HG03095 (cell line): ENCODE results near the gene SUPT20HL1.
A peak's percentile ranks its signal among the peaks of the same experiment; 100 is the strongest.
"Not testable (repeated sequence)": the region's sequence is repeated elsewhere in the genome, so short reads cannot be mapped to it uniquely, and the experiment has no call there.

ENCODE experiments used
- ATAC-seq: cut with Tn5 transposase; IDR thresholded peaks from one replicate; pipeline ENCODE4 v1.9.1; 2021; ENCODE audit warnings: moderate library complexity; ENCODE audit not compliant: unreplicated experiment

Gene SUPT20HL1

DNA sequence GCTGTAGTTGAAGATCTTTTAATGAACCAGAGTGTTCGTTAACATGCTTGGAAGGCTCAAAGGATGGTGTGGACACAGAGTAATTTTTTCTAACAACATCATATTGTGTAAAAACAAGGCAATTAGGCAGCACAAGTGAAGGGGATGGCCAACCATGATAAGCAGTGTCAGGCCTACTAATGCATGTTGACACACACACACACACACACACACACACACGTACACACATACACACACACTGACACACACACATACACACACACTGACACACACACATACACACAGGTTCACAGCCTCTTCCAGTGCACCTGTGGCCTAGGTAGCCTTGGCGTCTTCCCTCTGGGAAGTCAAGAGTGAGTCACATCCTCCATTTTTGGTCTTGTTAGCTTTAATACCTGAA, at the start of gene SUPT20HL1:
Gene SUPT20HL1, plus strand, starts transcription at position 368 of the 400 bp plus-strand sequence. CDS start 2,122 bp downstream, outside the sequence.
- no peak for ATAC-seq

DNA sequence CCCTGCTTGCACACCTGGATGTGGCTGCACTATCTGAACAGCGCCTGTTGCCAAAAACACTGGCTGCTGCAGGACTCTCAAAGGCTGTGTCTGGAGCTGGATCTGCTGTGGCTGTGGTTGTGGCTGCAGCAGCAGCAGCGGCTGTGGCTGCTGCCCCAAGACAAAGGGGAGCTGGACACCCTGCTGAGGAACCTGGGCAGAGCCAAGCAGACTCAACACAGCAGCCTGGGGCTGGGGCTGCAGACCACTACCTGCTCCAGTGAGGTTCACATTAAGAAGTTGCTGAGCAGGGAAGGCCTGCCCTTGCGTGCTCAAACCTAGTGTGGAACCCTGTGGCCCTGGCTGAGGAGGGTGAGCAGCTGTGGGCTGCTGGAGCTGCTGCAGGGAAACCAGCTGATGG, 49.5 kb upstream of the SUPT20HL1 start:
- not testable (repeated sequence) for ATAC-seq

DNA sequence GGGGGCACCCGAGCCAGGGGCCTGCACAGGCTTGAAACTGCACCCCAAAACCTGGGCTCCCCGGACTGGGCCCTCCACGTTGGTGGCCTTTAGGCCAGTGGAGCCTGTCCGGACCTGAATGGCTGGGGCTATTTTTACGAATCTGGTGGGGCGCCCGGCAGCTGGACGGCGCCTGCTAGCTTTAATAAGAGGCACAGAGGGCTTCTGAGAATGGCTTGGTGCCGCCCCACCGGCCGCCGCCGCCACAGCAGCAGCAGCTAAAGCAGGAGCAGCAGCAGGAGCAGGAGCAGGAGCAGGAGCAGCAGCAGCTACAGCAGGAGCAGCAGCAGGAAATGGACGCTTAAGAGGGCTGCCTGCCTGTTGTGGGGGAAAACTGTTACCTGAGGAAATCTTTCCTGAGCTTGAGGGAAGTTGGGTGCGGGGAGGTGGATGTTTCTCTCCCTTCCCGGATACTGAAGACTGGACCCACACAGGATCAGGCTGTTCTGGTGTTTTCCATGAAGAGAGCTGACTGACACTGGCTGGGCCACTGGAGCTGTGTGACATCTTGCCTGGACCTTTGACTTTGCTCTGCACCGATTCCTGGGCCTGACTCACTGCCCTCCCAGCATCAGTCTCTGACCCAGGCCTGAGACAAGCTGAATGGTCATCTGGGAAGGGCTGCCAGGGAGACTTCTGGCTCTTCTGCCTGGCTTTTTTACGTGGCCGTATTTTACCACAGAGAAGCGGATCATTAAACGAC, 48.8 kb upstream of the SUPT20HL1 start:
- ATAC-seq: not testable (repeated sequence)

DNA sequence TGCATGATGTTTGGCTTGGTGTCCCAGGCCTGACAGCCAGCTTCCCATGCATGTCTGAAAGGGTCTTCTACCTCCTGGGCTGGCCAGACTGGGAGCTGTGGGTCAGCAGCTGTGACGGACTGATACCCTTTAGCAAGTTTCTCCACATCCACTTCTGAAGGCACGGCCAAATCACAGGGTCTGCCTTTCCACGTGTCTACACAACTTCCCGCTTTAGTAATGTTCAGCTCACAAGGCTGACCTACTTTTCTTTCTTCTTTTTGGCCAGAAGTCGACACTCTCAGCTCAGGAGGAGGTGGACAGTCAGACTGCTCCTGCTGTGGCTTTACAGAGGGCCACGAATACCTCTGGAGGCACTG, 48.2 kb upstream of the SUPT20HL1 start:
- ATAC-seq: not testable (repeated sequence)

DNA sequence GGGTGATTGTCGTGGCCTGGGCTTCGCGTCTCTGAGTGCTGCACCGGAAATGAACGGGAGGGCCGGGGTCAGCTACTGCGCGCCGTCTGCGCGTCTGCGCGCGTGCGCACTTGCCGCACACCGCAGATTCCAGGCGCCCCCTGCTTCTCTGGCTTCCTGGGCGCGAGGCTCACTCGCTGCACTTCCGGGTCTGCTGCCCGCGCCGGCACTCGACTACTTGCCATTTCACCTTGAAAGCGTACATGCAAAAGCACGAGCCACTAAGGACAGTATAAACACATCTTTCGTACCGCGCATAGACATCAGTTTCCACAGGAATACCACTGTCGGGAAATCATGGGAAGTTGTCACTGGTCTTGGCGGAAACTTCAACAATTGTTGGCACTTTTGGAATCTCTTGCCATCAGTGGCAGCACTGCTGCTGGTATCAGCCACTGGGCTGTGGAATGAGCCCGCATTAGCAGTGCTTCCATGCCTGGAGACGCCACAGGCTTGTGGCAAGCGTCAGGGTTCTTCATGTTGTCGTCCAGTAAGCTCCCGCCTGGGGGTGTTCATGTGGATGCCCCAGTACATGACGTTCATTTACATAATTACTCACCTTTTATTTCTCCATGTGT, 46.3 kb upstream of the SUPT20HL1 start, which contains the start of gene SUPT20HL2:
Gene SUPT20HL2, minus strand, starts transcription at position 51 of the 617 bp plus-strand sequence. CDS start 754 bp downstream, outside the sequence.
- no peak for ATAC-seq

DNA sequence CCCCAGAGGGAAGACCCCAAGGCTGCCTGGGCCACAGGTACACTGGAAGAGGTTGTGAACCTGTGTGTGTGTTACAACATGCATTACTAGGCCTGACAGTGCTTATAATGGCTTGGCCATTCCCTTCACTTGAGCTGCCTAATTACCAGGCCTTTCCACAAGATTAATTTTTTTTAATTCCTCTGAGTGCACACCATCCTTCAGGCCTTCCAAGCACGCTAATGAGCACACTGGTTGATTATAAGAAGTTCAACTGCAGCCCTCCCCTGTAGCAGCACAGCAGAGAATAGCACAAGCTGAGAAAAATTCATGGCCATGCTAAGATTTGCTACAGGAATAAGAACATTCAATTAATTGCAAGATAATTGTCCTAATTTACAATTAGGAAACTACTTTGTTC, 44.3 kb upstream of the SUPT20HL1 start:
- no peak for ATAC-seq

DNA sequence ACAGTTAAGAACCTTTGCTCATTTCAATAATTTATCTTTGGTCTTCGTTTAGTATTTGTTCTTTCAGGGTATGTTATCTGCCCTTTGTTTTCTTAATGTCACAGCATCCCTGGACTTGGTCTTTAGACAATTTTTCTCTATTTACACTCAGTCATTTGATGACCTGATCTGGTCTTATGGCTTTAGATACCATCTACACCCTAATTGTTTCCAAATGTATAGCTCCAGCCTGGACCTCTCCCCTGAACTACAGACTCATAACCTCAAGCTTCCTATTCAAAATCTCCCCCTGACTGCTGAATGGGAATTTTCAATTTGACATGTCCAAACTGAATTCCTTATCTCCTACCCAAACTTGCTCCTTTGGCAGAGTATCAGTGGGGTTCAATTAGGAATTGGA, 42.9 kb upstream of the SUPT20HL1 start:
- no peak for ATAC-seq

DNA sequence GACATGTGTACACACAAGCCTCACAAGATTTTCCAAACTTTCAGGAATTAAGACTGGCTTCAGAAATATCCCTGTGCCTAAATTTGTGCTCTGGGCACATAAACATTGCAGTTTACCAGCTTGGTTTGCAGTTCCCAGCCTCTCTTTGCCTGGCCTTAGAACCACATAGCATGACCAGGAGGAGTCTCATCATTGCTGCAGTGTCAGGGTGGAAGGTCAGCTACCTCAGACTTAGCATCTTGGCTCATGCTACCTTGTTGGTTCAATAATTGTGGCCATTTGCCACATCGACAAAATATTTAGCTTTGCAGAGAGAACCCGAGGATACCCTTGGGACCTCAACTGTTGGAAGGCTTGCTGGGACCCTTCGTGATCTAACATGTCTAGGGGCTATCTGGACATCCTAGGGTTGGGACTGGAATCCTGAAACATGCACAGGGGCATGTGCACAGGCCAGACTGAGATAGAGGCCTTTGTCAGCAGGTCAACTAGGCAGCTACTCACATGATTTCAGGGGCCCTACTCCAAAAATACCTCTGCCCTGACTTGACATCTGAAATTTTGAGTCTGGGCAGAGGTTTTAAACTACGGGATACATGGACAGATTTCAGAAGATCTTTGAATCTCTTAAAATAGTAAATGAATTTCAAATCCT, 38.6 kb upstream of the SUPT20HL1 start:
- no peak for ATAC-seq

DNA sequence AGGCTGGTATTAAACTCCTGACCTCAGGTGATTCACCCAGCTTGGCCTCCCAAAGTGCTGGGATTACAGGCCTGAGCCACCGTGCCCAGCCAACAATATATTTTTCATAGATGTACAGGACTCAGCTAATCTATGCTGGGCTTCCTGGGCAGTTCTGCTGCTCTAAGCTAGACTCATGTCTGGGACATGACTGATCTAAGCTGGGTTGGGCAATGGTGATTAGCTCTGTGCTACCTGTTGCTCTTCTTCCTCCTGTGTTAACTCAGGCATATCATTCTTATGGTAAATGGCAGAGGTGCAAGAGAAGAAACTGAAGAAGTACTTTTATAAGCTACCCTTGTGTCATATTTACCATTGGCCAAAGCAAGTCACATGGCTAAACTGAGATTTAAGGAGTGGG, 35.2 kb upstream of the SUPT20HL1 start:
- ATAC-seq: no peak

DNA sequence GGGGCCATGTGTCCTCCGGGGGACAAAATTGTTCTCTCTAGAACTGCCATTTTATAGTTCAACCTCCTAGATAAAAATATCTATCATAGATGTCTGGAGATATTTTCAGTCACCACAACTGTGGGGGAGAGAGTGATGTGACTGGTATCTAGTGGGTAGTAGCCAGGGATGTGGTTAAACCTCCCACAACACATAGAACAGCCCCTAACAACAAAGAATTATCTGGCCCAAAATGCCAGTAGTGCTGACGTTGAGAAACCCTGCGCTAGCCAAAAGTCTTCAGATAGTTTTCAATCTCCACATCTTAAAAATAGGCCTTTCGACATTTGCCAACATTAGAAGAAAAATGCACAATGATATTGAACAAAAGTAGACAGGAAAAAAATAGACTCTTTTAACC, 27.6 kb upstream of the SUPT20HL1 start:
- no peak for ATAC-seq

DNA sequence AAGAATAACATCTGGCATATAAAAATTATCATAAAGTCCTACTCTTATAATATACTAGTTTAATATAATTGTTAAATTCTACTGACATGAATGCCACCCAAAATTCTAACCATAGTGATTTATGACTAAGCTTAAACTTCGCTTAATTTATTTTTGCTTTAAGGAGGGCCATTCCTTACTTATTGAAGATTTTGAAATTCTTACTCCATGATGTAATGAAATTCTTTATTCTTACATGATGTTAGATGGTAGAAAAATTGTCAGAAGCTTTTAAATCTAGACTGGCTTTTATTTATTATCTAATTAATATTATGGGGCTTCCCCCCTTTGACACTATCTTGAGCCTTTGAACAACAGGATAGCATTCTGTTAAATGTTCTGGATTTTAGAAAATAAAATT, 27.1 kb upstream of the SUPT20HL1 start:
- ATAC-seq: no peak

DNA sequence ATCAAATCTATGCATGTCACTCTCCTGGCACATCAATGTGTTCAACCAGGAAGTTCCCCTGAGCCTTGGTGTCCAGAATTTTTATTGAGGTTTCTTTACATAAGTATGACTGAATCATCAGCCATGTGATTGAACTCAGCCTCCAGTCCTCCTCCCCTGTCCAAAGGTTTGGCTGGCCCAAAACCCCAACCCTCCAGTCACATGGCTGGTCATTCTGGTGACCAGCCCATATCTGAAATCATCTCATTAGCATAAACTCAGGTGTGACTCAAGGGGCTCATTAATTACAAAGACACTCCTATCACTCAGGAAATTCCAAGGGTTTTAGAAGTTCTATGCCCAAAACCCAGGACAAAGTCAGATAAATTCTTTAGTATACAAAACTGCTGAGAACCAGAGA, 26.0 kb upstream of the SUPT20HL1 start:
- ATAC-seq: no peak

DNA sequence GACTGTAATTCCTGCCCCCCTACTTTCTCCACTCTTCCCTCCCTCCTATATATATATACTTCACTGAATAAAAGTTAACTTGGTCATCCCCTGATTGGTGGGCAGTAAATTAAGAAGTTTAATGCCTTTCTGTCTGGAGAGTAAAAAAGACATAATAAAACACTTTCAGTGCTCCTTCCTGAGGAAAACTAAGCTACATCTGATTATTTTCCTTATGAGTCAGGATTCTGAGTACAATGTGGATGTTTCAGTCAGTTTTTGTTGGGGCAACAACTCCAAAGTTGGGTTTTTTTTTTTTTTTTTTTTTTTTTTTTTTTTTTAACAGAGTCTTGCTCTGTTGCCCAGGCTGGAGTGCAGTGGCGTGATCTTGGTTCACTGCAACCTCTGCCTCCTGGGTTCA, 24.6 kb upstream of the SUPT20HL1 start:
- ATAC-seq: no peak

DNA sequence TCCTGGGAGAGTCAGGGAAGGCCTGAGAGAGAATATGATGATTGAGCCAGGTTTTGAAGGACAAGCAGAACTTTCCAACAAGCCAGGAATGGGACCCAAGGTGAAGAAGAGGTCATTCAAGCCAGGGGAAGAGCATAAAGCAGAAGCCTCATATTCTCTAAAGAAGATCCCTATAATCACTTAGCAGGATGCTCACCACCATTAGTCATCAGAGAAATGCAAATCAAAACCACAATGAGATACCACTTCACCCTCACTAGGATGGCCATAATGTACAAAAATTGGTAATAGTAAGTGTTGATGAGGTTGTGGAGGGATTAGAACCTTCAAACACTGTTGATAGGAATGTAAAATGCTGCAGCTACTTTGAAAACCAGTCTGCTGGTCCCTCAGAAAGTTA, 20.5 kb upstream of the SUPT20HL1 start:
- no peak for ATAC-seq

DNA sequence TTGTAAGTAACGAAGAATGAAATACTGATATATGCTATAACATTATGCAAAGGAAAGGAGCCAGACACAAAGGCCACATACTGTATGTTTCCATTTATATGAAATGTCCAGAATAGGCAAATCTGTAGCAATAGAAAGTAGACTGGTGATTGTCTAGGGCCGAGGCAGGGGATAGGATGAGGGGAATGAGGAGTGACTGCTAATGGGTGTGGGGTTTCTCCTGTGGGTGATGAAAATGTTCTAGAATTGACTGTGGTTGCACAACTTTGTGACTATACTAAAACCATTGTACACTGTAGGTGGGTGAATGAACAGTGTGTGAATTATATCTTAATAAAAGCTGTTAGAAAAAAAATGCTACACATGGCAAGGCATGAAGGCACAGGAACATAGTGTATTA, 19.9 kb upstream of the SUPT20HL1 start:
- no peak for ATAC-seq

DNA sequence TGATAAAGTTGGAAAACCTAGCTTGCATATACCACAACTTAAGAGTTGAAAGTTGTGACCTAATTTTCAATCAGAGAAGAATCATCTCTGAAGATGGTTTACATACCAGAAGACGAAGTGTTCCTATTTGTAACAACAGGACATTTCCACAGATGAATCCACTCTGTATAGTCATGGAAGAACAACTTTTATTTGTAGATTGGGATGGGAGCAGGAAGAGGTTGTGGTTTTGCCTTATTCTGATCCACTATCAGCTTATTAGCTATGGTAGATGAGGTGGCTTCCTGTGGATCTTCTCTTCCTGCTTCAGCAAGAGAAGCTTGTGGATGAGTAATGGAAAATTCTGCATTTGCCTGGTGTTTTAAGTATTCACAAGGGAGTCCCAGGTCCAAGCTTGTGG, 18.6 kb upstream of the SUPT20HL1 start:
- ATAC-seq: no peak

DNA sequence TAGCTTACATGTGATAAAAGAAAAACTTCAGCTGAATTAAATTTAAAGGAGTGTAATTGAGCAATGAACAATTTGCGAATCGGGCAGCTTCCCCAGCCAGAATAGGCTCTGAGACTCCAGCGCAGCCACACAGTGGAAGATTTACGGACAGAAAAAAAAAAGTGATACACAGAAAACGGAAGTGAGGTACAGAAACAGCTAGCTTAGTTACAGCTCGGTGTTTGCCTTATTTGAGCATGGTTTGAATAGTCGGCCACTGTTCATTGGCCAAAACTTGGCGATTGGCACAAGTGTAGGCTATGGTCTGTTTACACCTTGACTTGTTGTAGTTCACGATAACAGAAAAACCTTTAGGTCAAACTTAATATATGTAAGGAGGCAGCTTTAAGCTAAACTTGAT, 16.7 kb upstream of the SUPT20HL1 start:
- peak; percentile 81 for ATAC-seq

DNA sequence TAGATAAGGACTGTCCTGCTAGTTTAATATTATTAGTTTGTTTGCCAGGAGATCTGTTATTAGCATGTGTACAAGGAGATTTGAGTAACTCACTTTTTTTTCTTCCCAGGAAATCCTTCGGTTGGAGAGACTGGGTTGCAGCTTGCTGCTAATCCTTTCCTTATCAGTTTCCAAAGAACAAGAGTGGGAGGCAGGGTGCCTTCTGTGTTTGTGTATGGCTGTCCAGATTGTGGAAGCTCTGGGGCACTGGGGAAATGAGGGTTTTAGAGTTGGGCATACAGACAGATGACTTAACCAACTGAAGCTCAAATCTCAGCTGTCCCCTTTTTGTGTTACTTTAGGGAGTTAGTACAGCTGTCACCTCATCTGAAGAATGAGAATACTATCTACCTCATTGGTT, 12.6 kb upstream of the SUPT20HL1 start:
- no peak for ATAC-seq

DNA sequence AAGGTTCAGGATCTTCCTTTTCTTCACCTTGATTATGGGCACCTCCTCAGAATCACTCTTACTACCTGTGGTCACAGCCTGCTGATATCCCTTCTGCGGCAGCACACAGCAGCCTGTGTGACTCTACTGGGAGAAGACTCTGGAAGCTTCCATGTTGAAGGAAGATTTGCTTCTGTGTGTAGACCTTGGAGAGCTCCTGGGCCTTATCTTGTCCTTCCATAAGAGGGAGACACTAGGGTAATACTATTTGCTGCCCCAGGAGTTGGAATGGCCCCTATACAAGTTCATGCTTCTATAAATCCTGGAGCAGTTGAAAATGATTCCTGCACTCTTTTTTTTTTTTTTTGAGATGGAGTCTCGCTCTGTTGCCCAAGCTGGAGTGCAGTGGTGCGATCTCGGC, 10.2 kb upstream of the SUPT20HL1 start:
- no peak for ATAC-seq

DNA sequence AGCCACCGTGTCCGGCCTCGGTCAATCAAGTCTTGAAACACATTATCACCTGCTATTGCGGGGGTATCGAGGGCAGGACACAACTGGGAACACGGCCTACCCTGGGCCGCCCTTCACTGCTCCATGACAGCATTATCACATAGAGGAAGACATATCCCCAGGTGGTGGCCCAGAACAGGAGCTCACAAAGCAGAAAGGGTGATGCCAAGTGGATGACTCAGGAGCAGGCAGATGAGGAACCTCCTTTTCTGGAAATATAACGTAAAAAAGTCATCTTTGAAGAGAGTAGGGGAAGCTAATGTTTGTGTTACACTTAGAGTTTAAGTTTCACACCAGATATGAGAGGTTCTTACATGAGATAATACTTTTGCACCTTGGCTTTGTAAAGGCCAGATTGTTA, 5.3 kb upstream of the SUPT20HL1 start:
- no peak for ATAC-seq

DNA sequence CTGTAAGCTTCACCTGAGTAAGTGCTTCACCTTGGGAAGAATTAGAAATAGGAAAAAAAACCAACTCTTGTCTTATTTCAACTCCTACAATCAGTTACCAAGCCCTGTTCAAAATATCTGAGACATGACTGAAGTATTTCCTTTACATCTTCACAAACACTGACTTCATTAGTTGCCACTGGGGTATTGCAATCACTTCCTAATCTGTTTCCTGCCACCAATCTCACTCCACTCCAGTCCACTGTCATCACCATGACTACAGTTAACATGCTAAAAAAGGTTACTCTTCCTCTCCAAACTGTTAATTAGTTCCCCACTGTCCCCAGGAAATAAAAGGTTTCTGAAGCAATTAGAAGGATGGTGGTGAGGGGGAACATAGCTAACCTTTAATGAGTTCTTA, 3.3 kb upstream of the SUPT20HL1 start:
- ATAC-seq: no peak

DNA sequence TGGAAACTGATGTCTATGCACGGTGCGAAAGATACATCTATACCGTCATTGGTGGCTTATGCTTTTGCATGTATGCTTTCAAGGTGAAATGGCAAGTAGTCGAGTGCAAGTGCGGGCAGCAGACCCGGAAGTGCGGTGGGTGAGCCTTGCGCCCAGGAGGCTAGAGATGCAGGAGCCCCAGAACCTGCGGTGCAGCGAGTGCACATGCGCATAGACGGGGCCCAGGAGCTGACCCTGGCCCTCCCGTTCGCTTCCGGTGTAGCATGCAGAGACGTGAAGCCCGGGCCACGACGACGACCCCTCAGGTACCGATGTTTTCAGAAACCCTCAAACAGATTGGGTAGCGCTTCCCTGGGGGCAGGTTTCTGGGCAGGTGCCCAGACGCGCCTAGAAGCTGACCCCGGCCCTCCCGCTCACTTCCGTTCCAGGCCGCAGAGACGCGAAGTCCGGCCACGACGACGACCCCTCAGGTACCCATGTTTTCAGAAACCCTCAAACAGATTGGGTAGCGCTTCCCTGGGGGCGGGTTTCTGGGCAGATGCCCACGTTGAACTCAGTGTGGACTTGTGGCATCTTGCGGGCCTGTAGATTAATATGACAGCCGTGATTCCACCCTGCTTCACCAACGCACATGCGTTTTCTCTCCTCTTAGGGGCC, 1.8 kb downstream of the SUPT20HL1 start:
- not testable (repeated sequence) for ATAC-seq
